Caki2 (cell line): ENCODE measurements around the gene CCDC73. TPM values are rescaled to one million over a fixed set of nuclear protein-coding genes. Genes with fewer than 3 reads are reported as not detected.
A peak's percentile ranks its signal among the peaks of the same experiment; 100 is the strongest.
"Not testable (repeated sequence)": the region's sequence is repeated elsewhere in the genome, so short reads cannot be mapped to it uniquely, and the experiment has no call there.

Experiments used
- DNase-seq: peaks from one replicate; pipeline ENCODE4 v3.0.0-alpha.2; 2015; ENCODE audit warnings: low read depth
- in situ Hi-C: cut with HindIII; loops from 2 replicates; pipeline ENCODE4 v1.10.0; 2016; ENCODE audit warnings: low sequenced_read_pairs, low pct_unique_long_range_greater_than_20kb, mixed read lengths
- total RNA-seq: library from RNA; depleted of rRNA; stranded (reverse); fragments of >200 nt; shearing (Covaris generic); gene quantifications from 2 replicates; pipeline ENCODE4 v1.2.3, GENCODE V29; 2014; ENCODE audit warnings: low replicate concordance; rRNA removed

Gene CCDC73
- not detected in 2 replicates for total RNA-seq

GRCh38 chr11:32794439-32794838 lies at the start of gene CCDC73:
CCDC73 (minus strand) TSS chr11:32794662; CDS start chr11:32760243, 34,419 bp downstream.
- DNase-seq = no peak
- in situ Hi-C loops = no loop called here

DNA sequence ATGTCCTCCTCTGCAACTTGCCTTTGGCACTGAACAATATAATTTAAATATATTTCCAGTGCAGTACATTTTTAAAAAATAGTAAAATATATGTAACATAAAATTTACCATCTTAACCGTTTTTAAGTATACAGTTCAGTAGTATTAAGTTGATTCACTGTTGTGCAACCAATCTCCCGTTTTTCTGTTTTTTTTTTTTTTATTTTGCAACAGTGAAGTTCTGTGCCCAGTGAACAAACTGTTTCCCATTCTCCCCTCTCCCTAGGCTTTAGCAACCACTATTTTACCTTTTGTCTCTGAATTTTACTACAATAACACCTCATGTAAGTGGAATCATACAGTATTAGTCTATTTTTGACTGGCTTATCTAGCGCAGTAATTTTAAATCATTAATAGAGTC lies 49.1 kb upstream of the CCDC73 start:
- DNase-seq = no peak
- in situ Hi-C loops = no loop called here

- in situ Hi-C loops = no loop called here
- DNase-seq = peak; percentile 33
These were observed 46.1 kb upstream of the CCDC73 start for GRCh38 chr11:32840587-32840986.

- DNase-seq = no peak
These were observed 44.8 kb upstream of the CCDC73 start for GRCh38 chr11:32839308-32839707.

GRCh38 chr11:32838505-32839274 lies 44.2 kb upstream of the CCDC73 start:
- in situ Hi-C loops = no loop called here
- no peak for DNase-seq

More at GRCh38 chr11:32839308-32839707, 44.8 kb upstream of the CCDC73 start:
- in situ Hi-C loops = no loop called here

GRCh38 chr11:32836946-32837345 lies 42.5 kb upstream of the CCDC73 start:
- in situ Hi-C loops = no loop called here
- DNase-seq = no peak

DNA sequence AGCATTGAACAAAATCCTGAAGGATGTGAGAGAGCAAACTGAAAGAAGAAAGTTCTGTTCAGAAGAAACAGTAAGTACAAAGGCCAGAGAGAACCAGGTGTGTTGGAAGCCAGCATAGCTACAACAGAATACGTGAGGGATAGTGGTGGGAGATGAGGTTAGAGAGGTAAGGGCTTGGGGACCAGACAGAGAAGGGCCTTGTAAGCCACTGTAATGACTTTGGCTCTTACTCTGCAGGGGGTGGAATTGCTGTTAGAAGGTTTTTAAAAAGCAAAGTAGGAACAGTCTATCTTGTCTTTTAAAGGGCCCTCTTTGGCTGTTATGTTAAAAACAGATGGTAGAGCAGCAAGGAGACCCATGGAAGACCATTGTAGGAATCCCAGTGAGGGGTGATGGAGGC lies 39.5 kb upstream of the CCDC73 start:
- in situ Hi-C loops = no loop called here
- no peak for DNase-seq

DNA sequence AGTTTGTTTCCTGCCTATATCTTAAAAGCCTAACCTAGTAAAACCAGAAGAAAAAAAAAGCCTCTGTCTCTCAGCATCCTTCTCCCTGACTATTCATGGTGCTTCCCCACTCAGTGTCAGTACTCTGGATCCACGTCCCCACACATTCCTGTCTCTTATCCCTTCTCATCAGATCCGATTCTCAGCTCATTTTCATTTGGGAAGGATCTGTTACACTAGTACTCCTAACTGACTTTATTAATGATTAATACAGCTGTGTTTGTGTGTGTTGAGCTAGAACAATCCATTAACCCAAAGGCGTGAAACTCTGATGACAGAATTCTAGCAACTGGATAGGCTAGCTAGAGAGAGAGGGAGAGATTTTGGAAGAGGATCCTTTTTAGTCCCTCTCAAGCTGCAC lies 36.8 kb upstream of the CCDC73 start:
- in situ Hi-C loops = no loop called here

DNA sequence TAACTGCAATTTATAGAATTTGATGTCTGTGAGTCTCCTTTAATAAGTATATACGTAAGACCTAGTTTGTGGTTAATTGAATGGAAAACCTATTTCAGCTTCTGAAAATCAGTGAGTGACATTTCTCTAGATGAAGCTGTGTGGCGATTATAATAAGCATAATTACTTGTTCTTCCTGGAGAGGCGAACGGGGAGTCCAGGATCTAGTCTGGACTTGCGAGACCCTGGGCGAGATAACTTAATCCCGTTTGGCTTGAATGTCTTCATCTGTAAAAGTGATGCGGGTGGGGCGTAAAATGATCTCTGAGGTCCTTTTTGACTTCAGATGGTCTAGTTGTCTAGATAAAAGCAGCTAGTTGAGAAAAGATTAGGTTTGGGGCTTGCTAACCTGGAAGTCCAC lies 36.3 kb upstream of the CCDC73 start:
- in situ Hi-C loops = no loop called here

More for the DNA sequence above, 36.8 kb upstream of the CCDC73 start:
- peak; percentile 50 for DNase-seq

GRCh38 chr11:32830413-32830738 lies 35.9 kb upstream of the CCDC73 start:
- DNase-seq = peak; percentile 27
- in situ Hi-C loops = no loop called here

More for the DNA sequence above, 36.3 kb upstream of the CCDC73 start:
- peak; percentile 20 for DNase-seq

GRCh38 chr11:32829680-32830412 lies 35.4 kb upstream of the CCDC73 start, which contains the start of gene PRRG4:
PRRG4 (plus strand) TSS chr11:32829927; CDS start chr11:32830530, 603 bp downstream.
- peak; percentile 42 for DNase-seq
- in situ Hi-C loops = no loop called here

GRCh38 chr11:32829157-32829679 lies 34.8 kb upstream of the CCDC73 start:
- in situ Hi-C loops = no loop called here

GRCh38 chr11:32827276-32827675 lies 32.8 kb upstream of the CCDC73 start:
- in situ Hi-C loops = no loop called here
- no peak for DNase-seq

More at GRCh38 chr11:32829157-32829679, 34.8 kb upstream of the CCDC73 start:
- DNase-seq = no peak

GRCh38 chr11:32826113-32826512 lies 31.7 kb upstream of the CCDC73 start:
- in situ Hi-C loops = no loop called here
- DNase-seq = no peak

- in situ Hi-C loops = not testable (repeated sequence)
These were observed 29.2 kb upstream of the CCDC73 start for GRCh38 chr11:32823617-32824016.

DNA sequence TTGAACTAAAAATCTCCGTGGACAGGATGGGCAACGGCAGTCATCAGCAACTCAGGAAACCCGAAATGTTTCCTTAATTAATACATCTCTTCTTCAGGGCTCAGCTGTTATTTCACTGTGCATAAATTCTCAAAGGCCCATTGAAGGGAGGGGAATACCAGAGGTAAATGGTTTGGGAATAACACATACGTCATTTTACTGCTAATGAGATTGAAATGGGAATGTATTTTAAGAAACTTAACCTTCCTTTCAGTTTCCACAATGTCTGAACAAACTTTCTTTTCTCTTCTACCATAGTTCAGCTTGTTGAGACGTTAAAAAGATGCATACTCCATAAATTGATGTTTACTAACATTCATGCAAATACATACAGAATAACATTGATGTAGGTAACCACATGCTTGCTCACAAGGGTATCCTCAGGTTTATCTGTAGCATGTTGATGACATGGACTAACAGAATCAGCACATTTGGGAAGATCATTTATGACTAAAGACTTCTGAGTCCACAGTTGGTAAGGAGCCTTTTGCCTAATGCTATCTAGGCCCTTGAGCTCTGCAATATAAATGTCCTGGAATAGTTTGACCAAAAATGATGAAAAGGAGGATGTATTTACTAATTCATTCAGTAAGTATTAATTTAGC lies 27.6 kb upstream of the CCDC73 start:
- in situ Hi-C loops = no loop called here
- DNase-seq = no peak

More at GRCh38 chr11:32823617-32824016, 29.2 kb upstream of the CCDC73 start:
- DNase-seq = not testable (repeated sequence)

GRCh38 chr11:32821517-32821916 lies 27.1 kb upstream of the CCDC73 start:
- in situ Hi-C loops = no loop called here
- DNase-seq = peak; percentile 13

GRCh38 chr11:32820497-32820896 lies 26.0 kb upstream of the CCDC73 start:
- in situ Hi-C loops = no loop called here
- no peak for DNase-seq

GRCh38 chr11:32819187-32819586 lies 24.7 kb upstream of the CCDC73 start:
- DNase-seq = no peak
- in situ Hi-C loops = no loop called here
